OCI-LY7 (cell line): Measurements from ENCODE around the gene EMILIN1. TPM values are rescaled to one million over a fixed set of nuclear protein-coding genes. Genes with fewer than 3 reads are reported as not detected.
A peak's percentile ranks its signal among the peaks of the same experiment; 100 is the strongest.

ENCODE experiments used
- BruUV-seq: library from RNA; stranded (reverse); fragments of 400-500 nt; replicated peaks from 2 replicates; lab custom pipeline; 2021; lab: Mats Ljungman, UMichigan
- CTCF ChIA-PET: fragments of 300-600 bp; sonication (Branson Sonifier 250); formaldehyde crosslinking; loops from one replicate; lab custom pipeline; 2022; ENCODE audit warnings: antibody characterized with exemption; ENCODE audit not compliant: unreplicated experiment; lab: Charles Lee
- POLR2A ChIA-PET: fragments of 300-600 bp; sonication (Branson Sonifier 250); formaldehyde crosslinking; loops from one replicate; lab custom pipeline; 2022; ENCODE audit warnings: antibody characterized with exemption; lab: Charles Lee
- DNase-seq: peaks from one replicate; pipeline ENCODE4 v3.0.0-alpha.2; 2015; ENCODE audit warnings: low spot score
- H2AFZ ChIP-seq: fragments of 200-600 bp; sonication (generic), shearing (Covaris generic); 2 replicates; pipeline ENCODE4 v1.6.1; 2014; ENCODE audit warnings: mild to moderate bottlenecking, antibody characterized with exemption, low read length, moderate library complexity
- H3K27ac ChIP-seq: fragments of 200-600 bp; sonication (generic); 2 replicates; pipeline ENCODE4 v1.5.1; 2014; ENCODE audit warnings: mixed run types, low read depth, mild to moderate bottlenecking, moderate library complexity, low read length, inconsistent platforms; ENCODE audit not compliant: poor library complexity, severe bottlenecking
- H3K36me3 ChIP-seq: fragments of 200-600 bp; sonication (generic); 2 replicates; pipeline ENCODE4 v1.6.1; 2014; ENCODE audit warnings: mild to moderate bottlenecking, antibody characterized with exemption, low read length, moderate library complexity, mixed read lengths; ENCODE audit not compliant: insufficient read depth
- H3K4me1 ChIP-seq: fragments of 200-600 bp; sonication (generic); 2 replicates; pipeline ENCODE4 v1.5.1; 2014; ENCODE audit warnings: mild to moderate bottlenecking, low read length; ENCODE audit not compliant: insufficient read depth, poor library complexity, severe bottlenecking
- H3K4me2 ChIP-seq: fragments of 200-600 bp; sonication (generic); 2 replicates; pipeline ENCODE4 v1.6.1; 2014; ENCODE audit warnings: mild to moderate bottlenecking, low read length
- H3K4me3 ChIP-seq: fragments of 200-600 bp; sonication (generic); 2 replicates; pipeline ENCODE4 v1.5.1; 2014; ENCODE audit warnings: mild to moderate bottlenecking, low read depth, low read length; ENCODE audit not compliant: poor library complexity, severe bottlenecking
- H3K79me2 ChIP-seq: fragments of 200-600 bp; sonication (generic); 2 replicates; pipeline ENCODE4 v1.6.1; 2016; ENCODE audit warnings: low read depth, mild to moderate bottlenecking, low read length, moderate library complexity, mixed read lengths; ENCODE audit not compliant: insufficient read depth
- H3K9me2 ChIP-seq: fragments of 200-600 bp; sonication (generic); 2 replicates; pipeline ENCODE4 v1.6.1; 2016; ENCODE audit warnings: mild to moderate bottlenecking, low read length, mixed read lengths; ENCODE audit not compliant: insufficient read depth
- H3K9me3 ChIP-seq: fragments of 200-600 bp; sonication (generic); 2 replicates; pipeline ENCODE4 v1.6.1; 2014; ENCODE audit warnings: mild to moderate bottlenecking, mixed run types, low read length, mixed read lengths
- H4K20me1 ChIP-seq: fragments of 200-600 bp; sonication (generic); 2 replicates; pipeline ENCODE4 v1.6.1; 2014; ENCODE audit warnings: mild to moderate bottlenecking, antibody characterized with exemption, low read length, moderate library complexity, mixed read lengths; ENCODE audit not compliant: insufficient read depth
- CTCF ChIP-seq: fragments of 200-600 bp; sonication (generic); conservative IDR thresholded peaks from 2 replicates; pipeline ENCODE4 v1.5.1; 2014; ENCODE audit warnings: mild to moderate bottlenecking, antibody characterized with exemption, low read length, moderate library complexity, mixed read lengths
- EZH2phosphoT487 ChIP-seq: fragments of 200-600 bp; sonication (generic); IDR thresholded peaks from 2 replicates; pipeline ENCODE4 v1.6.1; 2018; ENCODE audit warnings: low read depth, borderline replicate concordance, mild to moderate bottlenecking, mixed run types, antibody characterized with exemption, low read length, moderate library complexity, mixed read lengths
- intact Hi-C: fragments of 100-400 bp; cut with micrococcal nuclease; formaldehyde crosslinking; loops from one replicate; pipeline ENCODE4 v1.10.0; 2022; ENCODE audit not compliant: unreplicated experiment
- total RNA-seq, 2 experiments: library from RNA; depleted of rRNA in 1 of 2; stranded (reverse); fragments of >200 nt in 1 of 2; shearing (Covaris generic) in 1 of 2; gene quantifications; 2 replicates each; pipeline ENCODE4 v1.2.3, GENCODE V29; 2014 to 2022

The EMILIN1 gene
- total RNA-seq, 2 experiments from 2014 or later = 2.2 to 2.7 TPM

GRCh38 chr2:27121906-27122305 is 43.5 kb downstream of the EMILIN1 start:
- no peak for DNase-seq
- no peaks in the 10 kb centered on the region for H3K4me1 ChIP-seq
- no peak overlapping the region for H2AFZ ChIP-seq
- ChIA-PET CTCF (no interaction called here), POLR2A (no interaction called here)
- H4K20me1 ChIP-seq = no peaks in the 10 kb centered on the region
- no TSS peak for BruUV-seq
- no peaks in the 10 kb centered on the region for H3K9me2 ChIP-seq
- H3K4me2 ChIP-seq = no peak overlapping the region
- H3K36me3 ChIP-seq = no peaks in the 10 kb centered on the region
- H3K4me3 ChIP-seq = no peak overlapping the region
- no peaks in the 10 kb centered on the region for H3K79me2 ChIP-seq
- intact Hi-C loops = no loop called here
- TF ChIP-seq CTCF = no peak
- TF ChIP-seq EZH2phosphoT487 = no peak
- H3K27ac ChIP-seq = no peak overlapping the region
- H3K9me3 ChIP-seq = no peaks in the 10 kb centered on the region

GRCh38 chr2:27122791-27123190 is 44.4 kb downstream of the EMILIN1 start:
- TF ChIP-seq EZH2phosphoT487 = no peak
- TF ChIP-seq CTCF = no peak
- no peak for DNase-seq
- Histone ChIP-seq H3K36me3 (no peaks in the 10 kb centered on the region), H3K9me2 (no peaks in the 10 kb centered on the region), H4K20me1 (no peaks in the 10 kb centered on the region), H3K27ac (no peak overlapping the region), H3K79me2 (no peaks in the 10 kb centered on the region), H3K4me1 (no peaks in the 10 kb centered on the region), H3K9me3 (no peaks in the 10 kb centered on the region), H3K4me2 (no peak overlapping the region), H2AFZ (no peak overlapping the region), H3K4me3 (no peak overlapping the region)
- CTCF ChIA-PET = no interaction called here
- BruUV-seq = no TSS peak
- POLR2A ChIA-PET = no interaction called here
- intact Hi-C loops = no loop called here

GRCh38 chr2:27123302-27124150 is 45.1 kb downstream of the EMILIN1 start, which contains the start of gene ABHD1:
ABHD1 (plus strand) TSS chr2:27123815; CDS start chr2:27123949, 134 bp downstream.
- Histone ChIP-seq H3K79me2 (no peaks in the 10 kb centered on the region), H3K9me3 (no peaks in the 10 kb centered on the region), H3K9me2 (no peaks in the 10 kb centered on the region), H3K4me1 (no peaks in the 10 kb centered on the region), H3K27ac (no peak within 1 kb of the TSS), H4K20me1 (no peaks in the 10 kb centered on the region), H3K36me3 (peaks cover 6% of the 10 kb centered on the region; the same call in 1 of the 2 replicates), H3K4me3 (peak within 1 kb of the TSS; percentile 26), H2AFZ (no peak within 1 kb of the TSS), H3K4me2 (peak within 1 kb of the TSS; percentile 53; the same call in 1 of the 2 replicates)
- BruUV-seq = no TSS peak
- intact Hi-C loops = no loop called here
- ChIA-PET CTCF (no interaction called here), POLR2A (interaction anchor here (0.6 to 1.1 kb wide), 3 partner anchors 20 to 52 kb away, joined by 3 read pairs; no protein-coding TSS in a partner anchor)
- TF ChIP-seq EZH2phosphoT487 = no peak
- no peak for TF ChIP-seq CTCF
- DNase-seq = peak; percentile 24
